ENCODE measurements around the gene FFAR4.

FFAR4 gene

DNA sequence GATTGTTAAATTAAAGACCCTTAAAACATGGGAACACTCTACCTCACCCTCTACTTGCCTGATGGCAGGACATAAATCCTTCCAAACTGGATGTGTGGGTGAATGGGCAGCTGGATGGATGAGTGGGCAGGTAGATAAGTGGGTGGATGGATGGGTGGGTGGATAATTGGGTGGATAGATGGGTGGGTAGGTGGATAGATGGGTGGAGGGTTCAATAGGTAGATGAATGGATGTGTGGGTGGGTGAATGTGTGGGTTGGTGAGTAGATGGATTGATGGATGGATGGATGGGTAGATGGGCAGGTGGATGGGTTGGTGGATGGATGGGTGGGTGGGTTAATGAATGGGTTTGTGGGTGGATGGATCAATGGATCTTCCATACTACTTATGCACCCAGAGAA, 18.9 kb upstream of the FFAR4 start:
- Mint-ChIP-seq H3K36me3 (ENCODE audit: low read depth) (no peaks in the 10 kb centered on the region), H3K4me1 (peaks cover 4% of the 10 kb centered on the region), H3K27ac (no peak overlapping the region), H3K4me3 (no peak overlapping the region), H3K9me3 (peaks cover under 1% of the 10 kb centered on the region), H3K27me3 (ENCODE audit: low read depth) (peaks cover 19% of the 10 kb centered on the region)
- TF ChIP-seq, protein P1, sequence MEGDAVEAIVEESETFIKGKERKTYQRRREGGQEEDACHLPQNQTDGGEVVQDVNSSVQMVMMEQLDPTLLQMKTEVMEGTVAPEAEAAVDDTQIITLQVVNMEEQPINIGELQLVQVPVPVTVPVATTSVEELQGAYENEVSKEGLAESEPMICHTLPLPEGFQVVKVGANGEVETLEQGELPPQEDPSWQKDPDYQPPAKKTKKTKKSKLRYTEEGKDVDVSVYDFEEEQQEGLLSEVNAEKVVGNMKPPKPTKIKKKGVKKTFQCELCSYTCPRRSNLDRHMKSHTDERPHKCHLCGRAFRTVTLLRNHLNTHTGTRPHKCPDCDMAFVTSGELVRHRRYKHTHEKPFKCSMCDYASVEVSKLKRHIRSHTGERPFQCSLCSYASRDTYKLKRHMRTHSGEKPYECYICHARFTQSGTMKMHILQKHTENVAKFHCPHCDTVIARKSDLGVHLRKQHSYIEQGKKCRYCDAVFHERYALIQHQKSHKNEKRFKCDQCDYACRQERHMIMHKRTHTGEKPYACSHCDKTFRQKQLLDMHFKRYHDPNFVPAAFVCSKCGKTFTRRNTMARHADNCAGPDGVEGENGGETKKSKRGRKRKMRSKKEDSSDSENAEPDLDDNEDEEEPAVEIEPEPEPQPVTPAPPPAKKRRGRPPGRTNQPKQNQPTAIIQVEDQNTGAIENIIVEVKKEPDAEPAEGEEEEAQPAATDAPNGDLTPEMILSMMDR (IDR thresholded peaks at IDR 0.05; ENCODE audit: unreplicated experiment in 3 of 3), result no peak

DNA sequence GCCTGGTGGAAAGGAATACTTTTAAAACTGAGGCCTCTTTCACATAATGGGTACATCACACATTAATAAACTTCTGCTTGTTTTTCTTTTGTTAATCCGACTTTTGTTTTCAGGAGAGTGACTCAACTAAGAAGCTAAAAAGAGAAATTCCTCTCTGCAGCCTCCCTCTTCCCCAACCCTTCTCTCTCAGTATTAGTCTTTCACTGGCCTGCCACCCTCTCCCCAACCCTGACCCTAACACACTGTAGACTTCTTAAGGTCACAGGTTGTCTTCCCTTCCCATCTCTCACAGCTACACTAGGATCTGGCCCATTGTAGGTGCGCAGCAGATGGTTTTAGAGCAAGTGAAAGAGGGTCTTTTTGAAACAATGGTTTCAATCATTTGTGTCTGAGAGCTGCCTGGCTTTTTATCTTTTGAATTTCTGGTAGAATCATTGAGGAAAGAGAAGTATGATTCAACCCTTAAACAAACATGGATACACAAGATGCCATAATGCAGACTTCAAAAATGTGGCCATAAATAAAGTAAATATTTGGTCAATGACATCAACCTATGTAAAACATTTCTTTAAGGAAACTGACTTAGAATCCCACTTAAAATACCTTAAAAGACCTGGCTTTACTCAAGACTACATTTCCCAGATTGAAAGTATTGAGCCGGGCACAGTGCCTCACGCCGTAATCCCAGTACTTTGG, 17.9 kb upstream of the FFAR4 start:
- TF ChIP-seq, protein P1 (IDR thresholded peaks at IDR 0.05; ENCODE audit: unreplicated experiment in 3 of 3), result no peak
- Mint-ChIP-seq H3K4me1 (peaks cover 2% of the 10 kb centered on the region), H3K27me3 (ENCODE audit: low read depth) (peaks cover 22% of the 10 kb centered on the region), H3K36me3 (ENCODE audit: low read depth) (no peaks in the 10 kb centered on the region), H3K9me3 (no peaks in the 10 kb centered on the region), H3K4me3 (no peak overlapping the region), H3K27ac (no peak overlapping the region)

DNA sequence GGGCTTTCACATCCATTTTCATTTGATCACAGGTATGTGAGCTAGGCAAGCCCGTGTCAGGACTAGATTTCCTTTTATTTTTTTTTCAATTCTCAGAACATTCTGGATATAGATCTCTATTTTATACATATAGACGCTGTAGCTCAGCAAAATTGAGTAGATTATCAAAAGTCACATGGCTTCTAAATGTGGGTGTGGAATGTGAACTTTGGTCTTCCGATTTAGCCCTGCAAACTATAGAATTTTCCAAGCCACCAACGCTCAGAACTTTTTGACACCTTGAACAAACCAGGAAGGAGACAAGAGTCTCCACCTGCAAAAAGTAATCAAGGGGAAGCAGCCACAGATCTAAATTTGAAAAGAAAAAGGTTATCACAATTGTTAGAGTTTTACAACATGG, 15.9 kb upstream of the FFAR4 start:
- Mint-ChIP-seq H3K27me3 (ENCODE audit: low read depth) (peaks cover 22% of the 10 kb centered on the region), H3K4me3 (no peak overlapping the region), H3K9me3 (no peaks in the 10 kb centered on the region)

DNA sequence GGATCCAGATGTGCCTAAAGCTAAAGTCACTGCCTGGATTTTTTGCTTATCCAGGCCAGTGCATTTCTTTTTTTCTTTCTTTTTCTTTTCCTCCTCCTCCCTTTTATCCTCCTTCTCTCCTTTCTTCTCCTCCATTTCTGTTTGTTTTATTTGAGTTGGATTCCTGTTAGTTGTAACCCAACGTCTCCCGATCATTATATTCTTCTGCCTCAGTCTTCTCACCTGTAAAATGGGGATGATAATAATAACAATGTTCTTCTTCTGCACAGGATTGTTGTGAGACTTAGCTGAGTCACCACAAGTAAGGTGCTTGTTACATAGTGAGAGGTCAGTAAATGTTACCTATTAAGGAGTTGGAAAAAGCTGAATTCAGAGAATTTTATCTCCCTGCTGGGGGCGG, 13.7 kb upstream of the FFAR4 start:
- Mint-ChIP-seq H3K27ac (no peak overlapping the region), H3K36me3 (ENCODE audit: low read depth) (no peaks in the 10 kb centered on the region), H3K27me3 (ENCODE audit: low read depth) (peaks cover 8% of the 10 kb centered on the region), H3K4me3 (no peak overlapping the region), H3K9me3 (no peaks in the 10 kb centered on the region), H3K4me1 (peaks cover 7% of the 10 kb centered on the region)
- TF ChIP-seq, protein P1 (IDR thresholded peaks at IDR 0.05; ENCODE audit: unreplicated experiment in 3 of 3), result no peak

More for the DNA sequence above, 15.9 kb upstream of the FFAR4 start:
- Mint-ChIP-seq H3K27ac (no peak overlapping the region), H3K36me3 (ENCODE audit: low read depth) (no peaks in the 10 kb centered on the region), H3K4me1 (peaks cover 7% of the 10 kb centered on the region)
- TF ChIP-seq, protein P1 (IDR thresholded peaks at IDR 0.05; ENCODE audit: unreplicated experiment in 3 of 3), result no peak

DNA sequence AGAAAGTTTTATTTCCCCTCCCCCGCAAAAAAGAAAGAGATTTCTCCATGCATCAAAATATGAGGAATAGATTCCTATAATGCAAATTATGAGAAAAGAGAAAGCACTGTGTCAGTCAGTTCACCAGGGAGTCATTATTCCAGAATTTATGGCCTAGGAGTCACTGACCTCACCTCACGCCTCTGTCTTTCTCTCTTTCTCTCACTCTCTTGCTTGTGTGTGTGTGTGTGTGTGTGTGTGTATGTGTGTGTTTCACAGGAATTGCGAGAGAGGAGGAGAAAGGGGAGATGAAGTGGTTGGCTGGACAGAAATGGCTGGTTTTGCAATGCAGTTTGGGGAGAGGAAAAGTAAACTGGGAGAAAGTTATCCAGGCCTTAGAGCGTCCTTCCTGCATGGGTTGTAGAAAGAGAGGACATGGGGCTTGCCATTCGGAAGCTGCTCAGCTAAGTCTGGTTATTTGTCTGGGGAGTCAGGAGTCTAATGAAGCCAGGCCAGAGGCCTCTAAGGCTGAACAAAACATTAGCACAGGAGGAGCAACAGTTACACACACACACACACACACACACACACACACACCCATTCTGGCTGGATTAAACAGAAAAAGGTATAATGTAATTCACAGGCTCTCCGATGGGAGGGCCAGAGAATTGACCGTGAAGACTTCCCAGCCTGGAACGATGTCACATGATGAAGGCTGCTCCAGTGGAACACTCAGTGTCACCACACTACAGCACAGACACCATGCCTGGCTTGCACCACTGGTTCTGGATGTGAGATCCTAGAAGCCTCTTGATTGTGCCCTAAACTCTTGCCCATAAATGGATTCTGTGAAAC, 12.8 kb upstream of the FFAR4 start:
- peak overlapping the region; percentile 50 to 54 (median 50) for H3K27ac Mint-ChIP-seq

More for the DNA sequence above, 12.8 kb upstream of the FFAR4 start:
- peaks cover 7% of the 10 kb centered on the region for H3K4me1 Mint-ChIP-seq
- no peaks in the 10 kb centered on the region for H3K9me3 Mint-ChIP-seq
- peaks cover 4% of the 10 kb centered on the region for H3K27me3 Mint-ChIP-seq (ENCODE audit: low read depth)
- TF ChIP-seq, protein P1 (IDR thresholded peaks at IDR 0.05; ENCODE audit: unreplicated experiment in 3 of 3), result no peak
- H3K4me3 Mint-ChIP-seq, result no peak overlapping the region
- H3K36me3 Mint-ChIP-seq (ENCODE audit: low read depth), result no peaks in the 10 kb centered on the region
